Measurements from ENCODE around the gene BICRA. TPM values are rescaled to one million over a fixed set of nuclear protein-coding genes. Genes with fewer than 3 reads are reported as not detected.

The BICRA gene
- total and polyA plus RNA-seq, 2 donors (not counting 1 experiment from before 2014, with no cell fraction given), result 14.1 to 34.7 TPM

- H3K4me3 Mint-ChIP-seq, result no peak overlapping the region
- intact Hi-C loops (cut with micrococcal nuclease), result no loop called here
- no peak for TF ChIP-seq EZH2 (IDR thresholded peaks at IDR 0.05; ENCODE audit: borderline replicate concordance, insufficient read depth, low read depth, low read length, poor library complexity, severe bottlenecking)
- TF ChIP-seq, protein P1, sequence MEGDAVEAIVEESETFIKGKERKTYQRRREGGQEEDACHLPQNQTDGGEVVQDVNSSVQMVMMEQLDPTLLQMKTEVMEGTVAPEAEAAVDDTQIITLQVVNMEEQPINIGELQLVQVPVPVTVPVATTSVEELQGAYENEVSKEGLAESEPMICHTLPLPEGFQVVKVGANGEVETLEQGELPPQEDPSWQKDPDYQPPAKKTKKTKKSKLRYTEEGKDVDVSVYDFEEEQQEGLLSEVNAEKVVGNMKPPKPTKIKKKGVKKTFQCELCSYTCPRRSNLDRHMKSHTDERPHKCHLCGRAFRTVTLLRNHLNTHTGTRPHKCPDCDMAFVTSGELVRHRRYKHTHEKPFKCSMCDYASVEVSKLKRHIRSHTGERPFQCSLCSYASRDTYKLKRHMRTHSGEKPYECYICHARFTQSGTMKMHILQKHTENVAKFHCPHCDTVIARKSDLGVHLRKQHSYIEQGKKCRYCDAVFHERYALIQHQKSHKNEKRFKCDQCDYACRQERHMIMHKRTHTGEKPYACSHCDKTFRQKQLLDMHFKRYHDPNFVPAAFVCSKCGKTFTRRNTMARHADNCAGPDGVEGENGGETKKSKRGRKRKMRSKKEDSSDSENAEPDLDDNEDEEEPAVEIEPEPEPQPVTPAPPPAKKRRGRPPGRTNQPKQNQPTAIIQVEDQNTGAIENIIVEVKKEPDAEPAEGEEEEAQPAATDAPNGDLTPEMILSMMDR (IDR thresholded peaks at IDR 0.05), result no peak
- ATAC-seq (ENCODE audit: low read depth), result no peak
- no peak overlapping the region for H3K9ac ChIP-seq (ENCODE audit: low read length)
- H3K36me3 ChIP-seq (replicated peaks in 1 of 2; ENCODE audit: control extremely low read depth in 1 of 2, control insufficient read depth in 1 of 2, extremely low read depth in 1 of 2, insufficient read depth in 2 of 2, low read length in 1 of 2), result no peaks in the 10 kb centered on the region
- ChIA-PET POLR2A (no interaction called here), CTCF (no interaction called here)
- H3K27ac Mint-ChIP-seq, result no peak overlapping the region
- peak overlapping the region; percentile 75 for H3K4me2 ChIP-seq (replicated peaks; ENCODE audit: low read depth, low read length, poor library complexity, severe bottlenecking)
- H3K27ac ChIP-seq (ENCODE audit: low read length in 2 of 2), result no peak overlapping the region
- H3K4me1 ChIP-seq (ENCODE audit: control insufficient read depth in 2 of 2, insufficient read depth in 2 of 2, low read length in 2 of 2), result peaks cover 17 to 21% of the 10 kb centered on the region in 2 donors
- peaks cover 0 to 20% (median 0%) of the 10 kb centered on the region in 3 donors for H3K9me3 ChIP-seq (ENCODE audit: control extremely low read depth in 1 of 3, control insufficient read depth in 2 of 3, insufficient read depth in 1 of 3, low read length in 2 of 3)
- no peaks in the 10 kb centered on the region for H3K9me3 Mint-ChIP-seq (ENCODE audit: insufficient read depth)
- peaks cover 37% of the 10 kb centered on the region for H3K27me3 Mint-ChIP-seq
- H3K4me1 Mint-ChIP-seq, result peaks cover 16% of the 10 kb centered on the region
- WGBS (ENCODE audit: insufficient coverage), result 73% methylated on average over 21 of the region's 22 CpGs
- H3K79me2 ChIP-seq (ENCODE audit: control insufficient read depth, insufficient read depth, low read length), result no peaks in the 10 kb centered on the region
- no peaks in the 10 kb centered on the region for H4K20me1 ChIP-seq (ENCODE audit: control insufficient read depth, insufficient read depth, low read length, poor library complexity, severe bottlenecking)
- H2AFZ ChIP-seq (ENCODE audit: insufficient read depth, low read depth, low read length, poor library complexity, severe bottlenecking), result no peak overlapping the region
- no peak overlapping the region for H3K4me3 ChIP-seq (ENCODE audit: control extremely low read depth in 1 of 5, extremely low read depth in 1 of 5, insufficient read depth in 1 of 5, low read depth in 2 of 5, low read length in 4 of 5)
- DNase-seq, result no peak
- peaks cover 0 to 46% (median 25%) of the 10 kb centered on the region in 4 experiments for H3K27me3 ChIP-seq (replicated peaks in 1 of 4; ENCODE audit: control extremely low read depth in 1 of 4, control insufficient read depth in 3 of 4, insufficient read depth in 4 of 4, low read length in 3 of 4)
These were observed 36.3 kb upstream of the BICRA start for GRCh38 chr19:47572635-47573034.

DNA sequence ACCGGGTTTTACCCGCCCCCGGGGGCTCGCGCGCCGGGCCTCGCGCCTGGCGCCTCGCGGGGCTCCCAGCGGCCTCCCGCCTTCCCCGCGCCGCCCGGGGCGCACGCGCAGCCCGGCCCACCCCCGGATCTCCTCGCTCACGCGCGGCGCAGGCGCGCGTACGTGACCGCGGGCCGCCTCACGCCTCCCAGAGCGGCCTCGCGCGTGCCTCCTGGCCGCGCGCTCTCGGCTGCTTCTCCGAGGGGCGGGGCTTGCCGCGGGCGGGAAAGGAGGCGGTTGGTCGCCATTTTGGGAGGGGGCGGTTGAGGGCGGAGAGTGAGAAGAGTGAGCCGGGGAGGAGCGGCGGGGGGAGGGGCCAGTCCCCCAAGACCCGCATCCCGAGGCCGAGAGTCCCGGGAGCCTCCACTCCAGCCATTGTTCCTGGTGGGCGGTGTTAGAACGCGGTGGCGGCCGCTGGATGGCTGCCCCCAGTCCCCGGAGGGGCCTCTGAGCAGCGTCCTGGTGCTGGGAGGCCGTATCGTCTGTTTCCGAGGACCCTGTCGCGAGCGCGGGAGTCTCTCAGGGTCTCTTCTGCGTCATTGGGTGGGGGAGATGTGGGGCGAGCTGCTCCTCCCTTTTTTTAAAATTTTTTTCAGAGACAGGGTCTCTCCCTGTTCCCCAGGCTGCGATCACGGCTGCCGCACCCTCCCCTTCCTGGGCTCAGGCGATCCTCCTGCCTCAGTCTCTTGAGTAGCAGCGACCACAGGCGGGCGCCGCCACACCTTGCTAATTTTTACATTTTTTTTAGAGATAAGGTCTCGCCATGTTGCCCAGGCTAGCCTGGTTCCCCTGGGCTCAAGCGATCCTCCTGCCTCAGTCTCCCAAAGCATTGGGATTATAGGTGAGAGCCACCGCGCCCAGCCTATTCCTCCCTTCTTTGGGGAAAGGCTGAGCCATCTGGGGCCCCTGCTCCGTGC is 35.6 kb upstream of the BICRA start, which contains the start of gene ZNF541:
Gene ZNF541, minus strand, starts transcription at position 78 of the 956 bp plus-strand sequence. CDS start 17,292 bp downstream, outside the sequence.
- Histone ChIP-seq H3K36me3 (replicated peaks in 1 of 2; ENCODE audit: control extremely low read depth in 1 of 2, control insufficient read depth in 1 of 2, extremely low read depth in 1 of 2, insufficient read depth in 2 of 2, low read length in 1 of 2) (no peaks in the 10 kb centered on the region), H3K9ac (ENCODE audit: low read length) (peak within 1 kb of the TSS; percentile 13), H3K4me1 (ENCODE audit: control insufficient read depth in 2 of 2, insufficient read depth in 2 of 2, low read length in 2 of 2) (peaks cover 24 to 28% of the 10 kb centered on the region in 2 donors), H3K4me3 (ENCODE audit: control extremely low read depth in 1 of 5, extremely low read depth in 1 of 5, insufficient read depth in 1 of 5, low read depth in 2 of 5, low read length in 4 of 5) (peak within 1 kb of the TSS in 4 of 5 experiments; percentile 13 to 50 (median 37)), H3K79me2 (ENCODE audit: control insufficient read depth, insufficient read depth, low read length) (no peaks in the 10 kb centered on the region), H3K27ac (ENCODE audit: low read length in 2 of 2) (no peak within 1 kb of the TSS), H3K27me3 (replicated peaks in 1 of 4; ENCODE audit: control extremely low read depth in 1 of 4, control insufficient read depth in 3 of 4, insufficient read depth in 4 of 4, low read length in 3 of 4) (peaks cover 0 to 46% (median 25%) of the 10 kb centered on the region in 4 experiments), H4K20me1 (ENCODE audit: control insufficient read depth, insufficient read depth, low read length, poor library complexity, severe bottlenecking) (no peaks in the 10 kb centered on the region), H3K4me2 (replicated peaks; ENCODE audit: low read depth, low read length, poor library complexity, severe bottlenecking) (peak within 1 kb of the TSS; percentile 75), H3K9me3 (ENCODE audit: control extremely low read depth in 1 of 3, control insufficient read depth in 2 of 3, insufficient read depth in 1 of 3, low read length in 2 of 3) (peaks cover 0 to 20% (median 0%) of the 10 kb centered on the region in 3 donors), H2AFZ (ENCODE audit: insufficient read depth, low read depth, low read length, poor library complexity, severe bottlenecking) (peak within 1 kb of the TSS; percentile 55)
- peak within 1 kb of the TSS; percentile 44 for H3K4me3 Mint-ChIP-seq
- intact Hi-C loops (cut with micrococcal nuclease), result no loop called here
- ATAC-seq (ENCODE audit: low read depth) (peak; percentile 28), DNase-seq (peak; percentile 56)
- H3K9me3 Mint-ChIP-seq (ENCODE audit: insufficient read depth), result no peaks in the 10 kb centered on the region
- WGBS (ENCODE audit: insufficient coverage), result 22% methylated on average over 78 of the region's 89 CpGs
- H3K4me1 Mint-ChIP-seq, result peaks cover 22% of the 10 kb centered on the region
- no peak within 1 kb of the TSS for H3K27ac Mint-ChIP-seq
- ChIA-PET POLR2A (no interaction called here), CTCF (no interaction called here)
- no peak for TF ChIP-seq EZH2 (IDR thresholded peaks at IDR 0.05; ENCODE audit: borderline replicate concordance, insufficient read depth, low read depth, low read length, poor library complexity, severe bottlenecking)
- TF ChIP-seq, protein P1 (IDR thresholded peaks at IDR 0.05), result no peak
- peaks cover 40% of the 10 kb centered on the region for H3K27me3 Mint-ChIP-seq
